K562 treated with DMSO at 1 percent for 4 hours (cell line): Measurements from ENCODE around the gene PNMA8A. TPM values are rescaled to one million over a fixed set of nuclear protein-coding genes. Genes with fewer than 3 reads are reported as not detected.

Experiments
- total RNA-seq: library from RNA; unstranded; fragments of 300-600 nt; gene quantifications from 2 replicates; pipeline ENCODE4 v1.2.3, GENCODE V29; 2022; ENCODE audit not compliant: insufficient read depth

Gene PNMA8A, protein sequence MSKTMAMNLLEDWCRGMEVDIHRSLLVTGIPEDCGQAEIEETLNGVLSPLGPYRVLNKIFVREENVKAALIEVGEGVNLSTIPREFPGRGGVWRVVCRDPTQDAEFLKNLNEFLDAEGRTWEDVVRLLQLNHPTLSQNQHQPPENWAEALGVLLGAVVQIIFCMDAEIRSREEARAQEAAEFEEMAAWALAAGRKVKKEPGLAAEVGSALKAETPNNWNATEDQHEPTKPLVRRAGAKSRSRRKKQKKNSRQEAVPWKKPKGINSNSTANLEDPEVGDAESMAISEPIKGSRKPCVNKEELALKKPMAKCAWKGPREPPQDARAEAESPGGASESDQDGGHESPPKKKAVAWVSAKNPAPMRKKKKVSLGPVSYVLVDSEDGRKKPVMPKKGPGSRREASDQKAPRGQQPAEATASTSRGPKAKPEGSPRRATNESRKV
- total RNA-seq = 9.4 and 10.7 TPM in 2 replicates

GRCh38 chr19:46471116-46471733, at the start of gene PNMA8A:
PNMA8A (minus strand) TSS chr19:46471563; CDS start chr19:46471035, 528 bp downstream.

DNA sequence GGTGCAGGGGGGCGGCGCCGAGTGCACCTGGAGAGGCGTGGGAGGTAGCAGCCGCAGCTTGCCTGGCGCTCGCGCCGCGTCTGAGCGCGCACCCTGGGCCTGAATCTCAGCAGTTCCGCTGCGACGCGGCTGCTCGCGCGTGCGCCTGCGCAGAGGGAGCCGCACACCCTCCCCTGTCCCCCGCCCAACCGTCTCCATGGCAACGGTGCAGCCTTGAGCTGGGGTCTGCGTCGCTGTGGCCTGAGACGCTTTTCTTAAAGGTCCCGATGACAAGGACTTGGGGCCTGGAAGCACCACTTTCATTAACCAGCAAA, 24.4 kb upstream of the PNMA8A start, which contains the start of gene PNMA8B:
PNMA8B (minus strand) TSS at position 82 of the 314 bp plus-strand sequence. CDS start 402 bp downstream, outside the sequence.

GRCh38 chr19:46428239-46429135, 42.9 kb downstream of the PNMA8A start, which contains the start of gene PNMA8C:
PNMA8C (minus strand) TSS chr19:46428936; CDS start chr19:46428359, 577 bp downstream.

Other genes with a start within 250 kb of the PNMA8A start
- gene IGFL1, start 241.8 kb downstream of the PNMA8A start, total RNA-seq = not detected in 2 replicates
- gene HIF3A, start 174.5 kb downstream of the PNMA8A start, total RNA-seq = not detected in 2 replicates
- 78.4 and 91.3 TPM in 2 replicates for gene PPP5C, start 124.5 kb downstream of the PNMA8A start, total RNA-seq
- gene CCDC8, start 58.0 kb downstream of the PNMA8A start, total RNA-seq = 2.3 and 2.4 TPM in 2 replicates
- not detected in 2 replicates for gene PNMA8C, start 42.6 kb downstream of the PNMA8A start, total RNA-seq
- gene PNMA8B, start 24.3 kb upstream of the PNMA8A start, total RNA-seq = not detected in 2 replicates
- 289 and 310 TPM in 2 replicates for gene CALM3, start 129.8 kb upstream of the PNMA8A start, total RNA-seq
- gene PTGIR, start 153.5 kb upstream of the PNMA8A start, total RNA-seq = not detected in 2 replicates
- not detected in 2 replicates for gene GNG8, start 164.6 kb upstream of the PNMA8A start, total RNA-seq
- 2.6 and 2.9 TPM in 2 replicates for gene DACT3, start 189.6 kb upstream of the PNMA8A start, total RNA-seq
- 42.6 and 43.7 TPM in 2 replicates for gene PRKD2, start 245.6 kb upstream of the PNMA8A start, total RNA-seq